ENCODE measurements around the gene AP2S1. TPM values are rescaled to one million over a fixed set of nuclear protein-coding genes. Genes with fewer than 3 reads are reported as not detected.

Gene AP2S1
- total RNA-seq, 1 donor from 2014 or later: 107 TPM

DNA sequence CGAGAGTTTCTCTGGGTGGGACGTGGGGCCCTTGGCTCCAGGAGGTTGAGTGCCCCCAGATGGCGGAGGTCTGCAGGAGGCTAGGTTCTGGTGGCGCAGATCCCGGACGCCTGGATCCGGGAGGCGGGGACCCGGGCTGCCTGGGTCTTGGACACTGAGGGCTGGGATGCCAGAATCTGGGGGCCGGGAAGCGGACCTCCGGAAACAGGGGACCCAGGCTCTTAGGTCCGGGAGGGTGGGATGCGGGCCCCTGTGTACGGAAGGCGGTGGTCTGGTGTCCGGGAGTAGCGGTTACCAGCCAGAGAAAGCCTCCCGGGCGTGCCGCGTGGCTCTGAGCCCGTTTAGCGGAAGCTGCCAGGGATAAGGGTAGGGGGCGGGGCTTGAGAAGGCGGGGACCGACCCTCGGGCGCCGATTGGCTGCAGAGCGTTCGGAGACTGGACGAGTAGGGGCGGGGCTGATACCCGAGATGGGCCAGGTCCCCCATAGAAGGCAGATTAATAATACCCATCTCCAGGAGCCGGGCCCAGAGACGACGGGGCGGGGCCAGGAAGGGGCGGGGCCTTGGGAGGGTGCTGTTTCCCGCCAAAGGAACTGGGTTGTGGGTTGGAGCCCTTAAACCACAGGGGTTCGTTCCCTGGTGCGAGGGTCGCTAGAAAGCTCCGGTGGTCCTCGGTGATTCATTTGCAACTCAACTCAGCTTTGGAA is 62.2 kb downstream of the AP2S1 start, which contains the start of gene SLC1A5:
SLC1A5 (minus strand) TSS at position 333 of the 706 bp plus-strand sequence. CDS start 629 bp downstream, outside the sequence.
- H3K36me3 Mint-ChIP-seq: no peaks in the 10 kb centered on the region
- H3K27ac Mint-ChIP-seq: peak within 1 kb of the TSS; percentile 95

More for the DNA sequence above, 62.2 kb downstream of the AP2S1 start, which contains the start of gene SLC1A5:
- DNase-seq (ENCODE audit: low spot score in 2 of 2, unreplicated experiment in 2 of 2): peak; percentile 95 to 97
- Mint-ChIP-seq H3K4me3 (peak within 1 kb of the TSS; percentile 87), H3K9me3 (no peaks in the 10 kb centered on the region), H3K4me1 (peaks cover 41% of the 10 kb centered on the region), H3K27me3 (ENCODE audit: low read depth) (no peaks in the 10 kb centered on the region)
- TF ChIP-seq, protein P1, sequence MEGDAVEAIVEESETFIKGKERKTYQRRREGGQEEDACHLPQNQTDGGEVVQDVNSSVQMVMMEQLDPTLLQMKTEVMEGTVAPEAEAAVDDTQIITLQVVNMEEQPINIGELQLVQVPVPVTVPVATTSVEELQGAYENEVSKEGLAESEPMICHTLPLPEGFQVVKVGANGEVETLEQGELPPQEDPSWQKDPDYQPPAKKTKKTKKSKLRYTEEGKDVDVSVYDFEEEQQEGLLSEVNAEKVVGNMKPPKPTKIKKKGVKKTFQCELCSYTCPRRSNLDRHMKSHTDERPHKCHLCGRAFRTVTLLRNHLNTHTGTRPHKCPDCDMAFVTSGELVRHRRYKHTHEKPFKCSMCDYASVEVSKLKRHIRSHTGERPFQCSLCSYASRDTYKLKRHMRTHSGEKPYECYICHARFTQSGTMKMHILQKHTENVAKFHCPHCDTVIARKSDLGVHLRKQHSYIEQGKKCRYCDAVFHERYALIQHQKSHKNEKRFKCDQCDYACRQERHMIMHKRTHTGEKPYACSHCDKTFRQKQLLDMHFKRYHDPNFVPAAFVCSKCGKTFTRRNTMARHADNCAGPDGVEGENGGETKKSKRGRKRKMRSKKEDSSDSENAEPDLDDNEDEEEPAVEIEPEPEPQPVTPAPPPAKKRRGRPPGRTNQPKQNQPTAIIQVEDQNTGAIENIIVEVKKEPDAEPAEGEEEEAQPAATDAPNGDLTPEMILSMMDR (IDR thresholded peaks at IDR 0.05; ENCODE audit: unreplicated experiment): no peak

Other genes starting within 250 kb of the AP2S1 start
- 231 to 233 TPM (median 231 TPM) in 3 replicates for gene CALM3, start 249.5 kb downstream of the AP2S1 start, total RNA-seq
- gene PTGIR, start 225.8 kb downstream of the AP2S1 start, total RNA-seq: 5.0 to 6.2 TPM (median 5.9 TPM) in 3 replicates
- 7.6 to 13.7 TPM (median 12.2 TPM) in 3 replicates for gene GNG8, start 214.6 kb downstream of the AP2S1 start, total RNA-seq
- 48.4 to 50.4 TPM (median 48.8 TPM) in 3 replicates for gene DACT3, start 189.7 kb downstream of the AP2S1 start, total RNA-seq
- 73.7 to 75.9 TPM (median 74.7 TPM) in 3 replicates for gene PRKD2, start 133.7 kb downstream of the AP2S1 start, total RNA-seq
- gene FKRP, start 104.8 kb downstream of the AP2S1 start, total RNA-seq: 34.3 to 40.6 TPM (median 37.0 TPM) in 3 replicates
- 122 to 126 TPM (median 124 TPM) in 3 replicates for gene STRN4, start 104.4 kb downstream of the AP2S1 start, total RNA-seq
- gene SLC1A5, start 62.3 kb downstream of the AP2S1 start, total RNA-seq: 45.3 to 49.3 TPM (median 48.4 TPM) in 3 replicates
- gene ARHGAP35, start 10.2 kb upstream of the AP2S1 start, total RNA-seq: 74.9 to 77.9 TPM (median 77.4 TPM) in 3 replicates
- gene NPAS1, start 169.0 kb upstream of the AP2S1 start, total RNA-seq: 3.4 to 3.9 TPM (median 3.9 TPM) in 3 replicates
- 35.4 to 38.1 TPM (median 36.2 TPM) in 3 replicates for gene TMEM160, start 197.8 kb upstream of the AP2S1 start, total RNA-seq

Data from mesothelial cell of epicardium (in vitro differentiated cells).